Neural crest cell (in vitro differentiated cells): Measurements from ENCODE around the gene MRPS35. TPM values are rescaled to one million over a fixed set of nuclear protein-coding genes. Genes with fewer than 3 reads are reported as not detected.

Experiments
- DNase-seq: peaks from one replicate; pipeline ENCODE4 v3.0.0; 2021; ENCODE audit warnings: low read depth, mixed read lengths, low spot score
- H3K27ac Mint-ChIP-seq: one replicate; pipeline ENCODE4 v1.8.0; 2021; ENCODE audit warnings: mild to moderate bottlenecking, mixed read lengths; ENCODE audit not compliant: unreplicated experiment
- H3K27me3 Mint-ChIP-seq: 2 replicates; pipeline ENCODE4 v1.8.0; 2021; ENCODE audit warnings: low read depth, mild to moderate bottlenecking, mixed read lengths
- H3K36me3 Mint-ChIP-seq: 2 replicates; pipeline ENCODE4 v1.8.0; 2021; ENCODE audit warnings: low read depth, mild to moderate bottlenecking, mixed read lengths
- H3K4me1 Mint-ChIP-seq: 2 replicates; pipeline ENCODE4 v1.8.0; 2021; ENCODE audit warnings: mixed read lengths
- H3K4me3 Mint-ChIP-seq: one replicate; pipeline ENCODE4 v1.8.0; 2021; ENCODE audit warnings: mild to moderate bottlenecking, mixed read lengths
- H3K9me3 Mint-ChIP-seq: 2 replicates; pipeline ENCODE4 v1.8.0; 2021; ENCODE audit warnings: mixed read lengths
- total RNA-seq: library from RNA; stranded (reverse); gene quantifications from 2 replicates; pipeline ENCODE4 v1.2.1, GENCODE V29; 2021
- TF ChIP-seq, protein P1 (sequence below): fragments of 200-600 bp; sonication (generic); conservative IDR thresholded peaks from 2 replicates; pipeline ENCODE4 v1.5.0; 2021; ENCODE audit warnings: antibody characterized with exemption, mild to moderate bottlenecking

MRPS35 gene
- total RNA-seq, 1 donor from 2014 or later, result 35.4 TPM

DNA sequence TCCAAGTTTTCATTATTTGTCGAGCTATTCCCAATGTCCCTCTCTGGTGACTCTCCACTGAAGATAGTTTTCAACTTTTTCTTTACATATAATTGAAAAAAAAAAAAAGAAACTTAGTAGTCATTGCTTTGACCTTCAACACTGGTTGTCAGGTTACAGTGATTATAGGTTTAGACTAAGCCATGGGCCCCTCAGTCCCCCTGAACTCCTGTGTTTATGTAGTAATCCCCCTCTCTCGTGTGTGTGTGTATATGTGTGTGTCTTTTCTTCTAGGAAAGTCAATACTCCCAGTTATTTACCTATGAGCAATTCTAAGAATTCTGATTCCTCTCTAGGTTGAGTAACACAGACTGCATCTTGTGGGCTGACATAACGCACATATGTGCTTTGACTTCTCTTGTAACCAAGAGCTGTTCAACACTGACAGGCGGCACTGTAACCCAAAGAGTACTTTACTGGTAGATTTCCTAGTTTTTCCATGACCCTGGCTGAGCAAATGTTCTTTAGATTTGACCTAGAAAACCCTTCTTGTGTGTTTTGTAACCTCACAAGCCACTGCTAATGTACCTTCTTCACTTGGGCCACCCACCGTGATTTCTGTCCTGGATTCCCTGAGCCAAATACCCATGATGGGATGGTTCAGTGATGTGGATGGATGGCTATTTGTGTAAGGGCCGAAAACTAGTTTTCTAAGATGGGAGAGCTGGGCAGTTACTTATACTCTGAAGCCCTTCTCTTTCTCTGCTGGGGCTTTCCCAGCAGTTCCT lies 84.4 kb downstream of the MRPS35 start:
- no peaks in the 10 kb centered on the region for H3K9me3 Mint-ChIP-seq
- TF ChIP-seq, protein P1, sequence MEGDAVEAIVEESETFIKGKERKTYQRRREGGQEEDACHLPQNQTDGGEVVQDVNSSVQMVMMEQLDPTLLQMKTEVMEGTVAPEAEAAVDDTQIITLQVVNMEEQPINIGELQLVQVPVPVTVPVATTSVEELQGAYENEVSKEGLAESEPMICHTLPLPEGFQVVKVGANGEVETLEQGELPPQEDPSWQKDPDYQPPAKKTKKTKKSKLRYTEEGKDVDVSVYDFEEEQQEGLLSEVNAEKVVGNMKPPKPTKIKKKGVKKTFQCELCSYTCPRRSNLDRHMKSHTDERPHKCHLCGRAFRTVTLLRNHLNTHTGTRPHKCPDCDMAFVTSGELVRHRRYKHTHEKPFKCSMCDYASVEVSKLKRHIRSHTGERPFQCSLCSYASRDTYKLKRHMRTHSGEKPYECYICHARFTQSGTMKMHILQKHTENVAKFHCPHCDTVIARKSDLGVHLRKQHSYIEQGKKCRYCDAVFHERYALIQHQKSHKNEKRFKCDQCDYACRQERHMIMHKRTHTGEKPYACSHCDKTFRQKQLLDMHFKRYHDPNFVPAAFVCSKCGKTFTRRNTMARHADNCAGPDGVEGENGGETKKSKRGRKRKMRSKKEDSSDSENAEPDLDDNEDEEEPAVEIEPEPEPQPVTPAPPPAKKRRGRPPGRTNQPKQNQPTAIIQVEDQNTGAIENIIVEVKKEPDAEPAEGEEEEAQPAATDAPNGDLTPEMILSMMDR, result no peak
- DNase-seq, result no peak
- no peaks in the 10 kb centered on the region for H3K27me3 Mint-ChIP-seq
- no peaks in the 10 kb centered on the region for H3K4me1 Mint-ChIP-seq
- no peak overlapping the region for H3K27ac Mint-ChIP-seq
- H3K4me3 Mint-ChIP-seq, result no peak overlapping the region
- peaks cover 25% of the 10 kb centered on the region for H3K36me3 Mint-ChIP-seq

DNA sequence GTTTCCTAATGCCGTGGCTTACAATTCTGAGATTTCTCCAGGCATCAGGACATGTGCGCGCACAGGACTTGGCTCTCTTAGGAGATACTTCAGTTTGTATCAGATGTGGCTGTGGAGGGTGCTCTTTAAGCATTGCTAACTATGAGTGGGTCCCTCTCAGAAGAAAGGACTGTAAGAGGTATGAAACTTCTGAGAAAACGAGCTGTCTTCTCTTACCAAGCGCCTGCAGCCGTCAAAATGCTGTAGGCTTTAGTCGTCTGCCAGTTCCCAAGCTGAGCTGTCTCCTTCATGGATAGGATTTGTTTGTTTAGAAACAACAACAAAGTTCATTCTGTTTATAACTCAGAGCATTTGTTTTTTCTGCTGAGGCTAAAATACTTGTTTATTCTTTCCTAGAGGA lies 85.5 kb downstream of the MRPS35 start:
- TF ChIP-seq, protein P1, result no peak
- H3K9me3 Mint-ChIP-seq, result no peaks in the 10 kb centered on the region
- no peaks in the 10 kb centered on the region for H3K27me3 Mint-ChIP-seq
- no peak overlapping the region for H3K27ac Mint-ChIP-seq
- H3K36me3 Mint-ChIP-seq, result peaks cover 25% of the 10 kb centered on the region
- no peak overlapping the region for H3K4me3 Mint-ChIP-seq
- no peaks in the 10 kb centered on the region for H3K4me1 Mint-ChIP-seq
- DNase-seq, result no peak

DNA sequence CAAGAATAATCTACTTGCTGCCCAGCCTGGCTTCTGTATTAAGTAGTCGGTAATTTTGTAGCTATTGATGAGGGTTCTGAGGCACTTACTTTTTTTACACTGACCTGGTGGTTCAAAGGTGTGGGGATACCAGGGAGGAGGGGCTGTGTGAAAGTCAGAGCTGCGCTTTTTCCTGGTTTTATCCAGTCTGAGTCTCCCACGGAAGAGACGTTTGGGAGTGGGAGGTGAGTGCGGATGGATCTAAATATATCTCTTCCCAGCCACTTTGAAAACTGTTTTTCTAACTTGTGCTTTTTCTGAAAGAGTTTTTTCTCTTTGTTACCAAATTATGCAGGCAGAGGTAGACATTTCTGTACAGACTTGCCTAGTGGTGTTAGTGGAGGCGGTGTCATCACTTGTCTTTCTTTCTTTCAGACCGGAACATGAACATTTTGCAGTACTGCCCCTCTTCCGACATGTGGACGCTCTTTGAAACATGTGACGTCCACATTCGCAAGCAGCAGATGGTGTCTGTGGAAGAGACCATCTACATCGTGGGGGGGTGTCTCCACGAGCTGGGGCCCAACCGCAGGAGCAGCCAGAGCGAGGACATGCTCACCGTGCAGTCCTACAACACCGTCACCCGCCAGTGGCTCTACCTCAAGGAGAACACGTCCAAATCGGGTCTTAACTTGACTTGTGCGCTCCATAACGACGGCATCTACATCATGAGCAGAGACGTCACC lies 86.8 kb downstream of the MRPS35 start:
- H3K9me3 Mint-ChIP-seq, result no peaks in the 10 kb centered on the region
- H3K27ac Mint-ChIP-seq, result no peak overlapping the region
- TF ChIP-seq, protein P1, result no peak
- no peak for DNase-seq
- no peak overlapping the region for H3K4me3 Mint-ChIP-seq
- H3K27me3 Mint-ChIP-seq, result no peaks in the 10 kb centered on the region
- peaks cover 15% of the 10 kb centered on the region for H3K36me3 Mint-ChIP-seq
- H3K4me1 Mint-ChIP-seq, result no peaks in the 10 kb centered on the region

DNA sequence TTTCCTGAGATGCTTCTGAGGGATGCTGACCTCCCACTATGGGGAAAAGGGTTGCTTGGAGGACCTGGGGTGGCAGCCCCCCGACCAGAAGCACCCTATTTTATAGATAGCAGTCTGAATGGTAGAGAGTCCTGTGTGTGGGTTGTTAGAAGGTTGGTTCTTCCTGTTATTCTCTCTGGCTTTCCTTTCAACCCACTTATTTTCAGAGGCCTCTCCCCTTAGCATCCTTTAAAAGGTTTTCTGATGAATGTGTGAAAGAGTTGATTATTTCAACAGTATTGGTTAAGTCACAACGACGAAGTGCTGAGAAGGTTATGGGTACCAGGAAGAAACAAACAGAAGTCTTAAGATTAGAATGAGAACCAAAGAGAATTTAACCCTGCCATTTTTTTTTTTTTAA lies 90.2 kb downstream of the MRPS35 start:
- Mint-ChIP-seq H3K4me1 (no peaks in the 10 kb centered on the region), H3K36me3 (peaks cover 10% of the 10 kb centered on the region), H3K9me3 (no peaks in the 10 kb centered on the region), H3K27ac (no peak overlapping the region), H3K4me3 (no peak overlapping the region), H3K27me3 (no peaks in the 10 kb centered on the region)
- TF ChIP-seq, protein P1, result no peak
- DNase-seq, result no peak

DNA sequence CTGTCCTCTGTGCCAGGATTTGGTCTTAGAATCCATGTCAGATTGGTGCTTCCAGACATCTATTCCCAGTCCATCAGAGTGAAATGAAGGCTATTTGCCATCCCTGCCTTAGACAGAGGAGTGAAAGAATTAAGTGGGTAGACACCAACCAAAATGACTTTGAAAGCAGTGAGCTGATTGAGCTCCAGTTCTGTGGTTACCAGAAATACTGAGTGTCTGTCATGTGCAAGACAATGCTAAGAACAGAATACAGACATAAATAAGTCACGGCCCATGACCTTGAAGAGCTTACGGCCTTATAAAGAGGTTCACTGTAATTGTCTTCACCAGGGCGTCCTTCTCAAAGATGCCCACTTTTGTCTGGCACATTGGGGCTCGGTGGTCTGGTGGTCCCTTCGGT lies 91.0 kb downstream of the MRPS35 start:
- DNase-seq, result no peak
- Mint-ChIP-seq H3K9me3 (no peaks in the 10 kb centered on the region), H3K36me3 (peaks cover 10% of the 10 kb centered on the region), H3K27ac (no peak overlapping the region), H3K4me1 (no peaks in the 10 kb centered on the region), H3K4me3 (no peak overlapping the region), H3K27me3 (no peaks in the 10 kb centered on the region)
- TF ChIP-seq, protein P1, result no peak
